HL-60 (cell line): Measurements from ENCODE around the gene MBD3.

Experiments
- DNase-seq, 2 experiments: peaks; one replicate each; pipeline ENCODE4 v3.0.0-alpha.2; 2010 to 2020; ENCODE audit warnings: low read depth in 1 of 2, low spot score in 1 of 2
- H3K27ac ChIP-seq: fragments of 250-450 bp; sonication (Bioruptor Pico); replicated peaks from 2 replicates; pipeline ENCODE4 v1.5.1; 2020; ENCODE audit warnings: mild to moderate bottlenecking, moderate library complexity
- H3K27me3 ChIP-seq: fragments of 250-450 bp; sonication (Bioruptor Pico); 2 replicates; pipeline ENCODE4 v1.5.1; 2021; ENCODE audit warnings: mild to moderate bottlenecking, moderate library complexity; ENCODE audit not compliant: insufficient read depth, poor library complexity, severe bottlenecking
- H3K4me3 ChIP-seq: replicated peaks from 2 replicates; pipeline ENCODE4 v1.5.1; 2011; ENCODE audit warnings: mild to moderate bottlenecking, control low read depth, low read length; ENCODE audit not compliant: insufficient read depth
- CTCF ChIP-seq: IDR thresholded peaks from one replicate; pipeline ENCODE4 v1.5.1; 2011; ENCODE audit warnings: low read length, control low read depth, inconsistent platforms; ENCODE audit not compliant: insufficient read depth
- GABPA ChIP-seq: IDR thresholded peaks from 2 replicates; pipeline ENCODE4 v1.6.1; 2012; ENCODE audit warnings: low read depth
- POLR2AphosphoS5 ChIP-seq: IDR thresholded peaks from 2 replicates; pipeline ENCODE4 v1.6.1; 2012; ENCODE audit warnings: low read depth
- SPI1 ChIP-seq: IDR thresholded peaks from 2 replicates; pipeline ENCODE4 v1.6.1; 2012; ENCODE audit warnings: low read depth, mild to moderate bottlenecking, borderline replicate concordance
- TF ChIP-seq, protein P1 (sequence below): IDR thresholded peaks from 2 replicates; pipeline ENCODE4 v1.6.1; 2012; ENCODE audit warnings: low read depth; ENCODE audit not compliant: insufficient replicate concordance

The MBD3 gene

DNA sequence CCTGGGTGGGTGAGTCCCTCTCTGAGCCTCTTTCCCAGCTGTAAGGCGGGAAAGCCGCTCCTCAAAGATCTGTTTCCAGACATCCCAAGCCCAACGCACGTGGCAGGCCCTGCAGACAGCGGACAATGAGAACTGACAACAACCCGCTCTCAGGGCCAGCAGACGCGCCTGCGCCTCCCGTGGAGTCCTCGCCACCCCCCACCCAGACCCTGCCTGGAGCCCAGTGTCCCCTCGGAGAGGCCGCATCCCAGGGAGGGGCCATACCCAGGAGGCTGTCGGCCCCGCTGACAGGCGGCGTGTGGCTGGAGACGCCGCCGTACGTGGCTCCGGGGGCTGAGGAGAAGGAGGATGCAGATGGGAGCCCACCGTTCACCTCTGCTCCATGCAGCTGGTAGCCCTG lies 28.9 kb upstream of the MBD3 start:
- no peaks in the 10 kb centered on the region for H3K27me3 ChIP-seq
- H3K27ac ChIP-seq, result no peak overlapping the region
- no peak for TF ChIP-seq POLR2AphosphoS5
- TF ChIP-seq, protein P1, sequence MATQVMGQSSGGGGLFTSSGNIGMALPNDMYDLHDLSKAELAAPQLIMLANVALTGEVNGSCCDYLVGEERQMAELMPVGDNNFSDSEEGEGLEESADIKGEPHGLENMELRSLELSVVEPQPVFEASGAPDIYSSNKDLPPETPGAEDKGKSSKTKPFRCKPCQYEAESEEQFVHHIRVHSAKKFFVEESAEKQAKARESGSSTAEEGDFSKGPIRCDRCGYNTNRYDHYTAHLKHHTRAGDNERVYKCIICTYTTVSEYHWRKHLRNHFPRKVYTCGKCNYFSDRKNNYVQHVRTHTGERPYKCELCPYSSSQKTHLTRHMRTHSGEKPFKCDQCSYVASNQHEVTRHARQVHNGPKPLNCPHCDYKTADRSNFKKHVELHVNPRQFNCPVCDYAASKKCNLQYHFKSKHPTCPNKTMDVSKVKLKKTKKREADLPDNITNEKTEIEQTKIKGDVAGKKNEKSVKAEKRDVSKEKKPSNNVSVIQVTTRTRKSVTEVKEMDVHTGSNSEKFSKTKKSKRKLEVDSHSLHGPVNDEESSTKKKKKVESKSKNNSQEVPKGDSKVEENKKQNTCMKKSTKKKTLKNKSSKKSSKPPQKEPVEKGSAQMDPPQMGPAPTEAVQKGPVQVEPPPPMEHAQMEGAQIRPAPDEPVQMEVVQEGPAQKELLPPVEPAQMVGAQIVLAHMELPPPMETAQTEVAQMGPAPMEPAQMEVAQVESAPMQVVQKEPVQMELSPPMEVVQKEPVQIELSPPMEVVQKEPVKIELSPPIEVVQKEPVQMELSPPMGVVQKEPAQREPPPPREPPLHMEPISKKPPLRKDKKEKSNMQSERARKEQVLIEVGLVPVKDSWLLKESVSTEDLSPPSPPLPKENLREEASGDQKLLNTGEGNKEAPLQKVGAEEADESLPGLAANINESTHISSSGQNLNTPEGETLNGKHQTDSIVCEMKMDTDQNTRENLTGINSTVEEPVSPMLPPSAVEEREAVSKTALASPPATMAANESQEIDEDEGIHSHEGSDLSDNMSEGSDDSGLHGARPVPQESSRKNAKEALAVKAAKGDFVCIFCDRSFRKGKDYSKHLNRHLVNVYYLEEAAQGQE, result no peak
- no peak for TF ChIP-seq CTCF
- TF ChIP-seq SPI1, result no peak
- no peak for TF ChIP-seq GABPA
- H3K4me3 ChIP-seq, result no peak overlapping the region
- no peak for DNase-seq

DNA sequence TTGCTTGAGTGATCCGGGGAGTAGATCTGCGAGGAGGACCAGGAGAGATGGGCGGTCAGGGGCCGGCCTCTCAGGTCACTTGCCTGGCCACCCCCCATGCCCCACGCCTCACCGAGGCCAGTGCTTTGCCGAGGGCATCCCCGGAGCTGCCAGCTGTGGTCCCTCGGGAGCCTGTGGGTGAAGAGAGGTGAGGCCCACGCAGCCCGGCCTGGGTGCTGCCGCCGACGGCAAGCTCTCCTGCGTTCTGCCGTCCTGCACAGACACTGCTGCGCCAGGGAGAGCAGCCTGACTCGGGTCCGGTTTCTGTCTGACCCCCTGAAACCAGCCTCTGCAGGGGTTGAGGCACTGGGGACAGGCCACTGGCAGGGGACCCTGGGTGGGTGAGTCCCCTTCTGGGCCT lies 28.4 kb upstream of the MBD3 start:
- Histone ChIP-seq H3K4me3 (no peak overlapping the region), H3K27ac (no peak overlapping the region), H3K27me3 (no peaks in the 10 kb centered on the region)
- DNase-seq, result no peak
- TF ChIP-seq SPI1 (no peak), POLR2AphosphoS5 (no peak), GABPA (no peak), CTCF (no peak)
- TF ChIP-seq, protein P1, result no peak

DNA sequence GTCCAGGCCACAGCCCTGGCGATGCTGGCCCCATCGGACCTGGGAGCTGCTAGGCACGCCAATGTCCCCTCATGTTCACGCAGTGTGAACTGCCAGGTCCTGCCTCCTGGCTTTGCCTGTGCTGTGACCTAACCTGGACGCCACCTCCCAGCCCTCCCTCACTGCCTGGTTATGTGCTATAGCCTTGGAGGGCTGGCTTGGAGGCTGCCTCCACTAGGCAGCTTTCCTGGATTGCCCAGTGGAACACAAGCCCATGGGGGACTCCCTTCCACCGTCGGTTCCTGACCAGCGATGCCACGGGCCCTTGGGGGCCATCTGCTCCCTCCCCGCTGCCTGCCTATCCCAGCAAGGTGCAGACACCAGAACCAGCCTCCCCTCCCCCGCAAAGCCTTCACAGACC lies 27.8 kb upstream of the MBD3 start:
- no peak overlapping the region for H3K27ac ChIP-seq
- H3K27me3 ChIP-seq, result no peaks in the 10 kb centered on the region
- no peak for TF ChIP-seq SPI1
- no peak for TF ChIP-seq CTCF
- TF ChIP-seq, protein P1, result no peak
- no peak for TF ChIP-seq GABPA
- TF ChIP-seq POLR2AphosphoS5, result no peak
- no peak for DNase-seq
- H3K4me3 ChIP-seq, result no peak overlapping the region
